GM12878 (cell line): ENCODE results near the gene MMP14.
"Not testable (repeated sequence)": the region's sequence is repeated elsewhere in the genome, so short reads cannot be mapped to it uniquely, and the experiment has no call there.

Source experiments
- EZH2 ChIP-seq: IDR thresholded peaks from 2 replicates; pipeline ENCODE4 v1.6.1; 2012; ENCODE audit warnings: low read depth, mild to moderate bottlenecking, control low read depth, inconsistent platforms, low read length, borderline replicate concordance; ENCODE audit not compliant: control insufficient read depth
- JUNB ChIP-seq: IDR thresholded peaks from 2 replicates; pipeline ENCODE4 v1.6.1; 2016; ENCODE audit warnings: antibody characterized with exemption, mild to moderate bottlenecking
- MXI1 ChIP-seq: fragments of 150-350 bp; IDR thresholded peaks from 2 replicates; pipeline ENCODE4 v1.6.1; 2011; ENCODE audit warnings: low read depth, mild to moderate bottlenecking, inconsistent platforms, low read length, improper control_type of control experiment
- RAD21 ChIP-seq: IDR thresholded peaks from 2 replicates; pipeline ENCODE4 v1.6.1; 2011; ENCODE audit warnings: mild to moderate bottlenecking, low read depth, low read length, moderate library complexity; ENCODE audit not compliant: insufficient read depth
- RFX5 ChIP-seq: IDR thresholded peaks from 2 replicates; pipeline ENCODE4 v1.6.1; 2011; ENCODE audit warnings: low read depth, low read length, improper control_type of control experiment
- TF ChIP-seq, protein P1 (sequence below), 3 experiments: IDR thresholded peaks in 2 of 3; conservative IDR thresholded peaks in 1 of 3; 2 replicates each; pipeline ENCODE4 v1.5.1; 2011; ENCODE audit warnings: low read depth in 3 of 3, low read length in 3 of 3, mild to moderate bottlenecking in 3 of 3, control low read depth in 2 of 3, moderate library complexity in 2 of 3, inconsistent platforms in 1 of 3, mixed read lengths in 1 of 3; ENCODE audit not compliant: control insufficient read depth in 2 of 3, insufficient read depth in 1 of 3; ENCODE audit errors: extremely low read depth in 1 of 3
- TF ChIP-seq, protein P2 (sequence below): IDR thresholded peaks from 2 replicates; pipeline ENCODE4 v1.6.1; 2011; ENCODE audit warnings: low read depth, low read length, improper control_type of control experiment, borderline replicate concordance
- TF ChIP-seq, protein P3 (sequence below): IDR thresholded peaks from 2 replicates; pipeline ENCODE4 v1.6.1; 2012; ENCODE audit warnings: low read depth, low read length, improper control_type of control experiment

- not testable (repeated sequence) for TF ChIP-seq EZH2, RFX5, RAD21, MXI1, JUNB
- TF ChIP-seq, protein P1, sequence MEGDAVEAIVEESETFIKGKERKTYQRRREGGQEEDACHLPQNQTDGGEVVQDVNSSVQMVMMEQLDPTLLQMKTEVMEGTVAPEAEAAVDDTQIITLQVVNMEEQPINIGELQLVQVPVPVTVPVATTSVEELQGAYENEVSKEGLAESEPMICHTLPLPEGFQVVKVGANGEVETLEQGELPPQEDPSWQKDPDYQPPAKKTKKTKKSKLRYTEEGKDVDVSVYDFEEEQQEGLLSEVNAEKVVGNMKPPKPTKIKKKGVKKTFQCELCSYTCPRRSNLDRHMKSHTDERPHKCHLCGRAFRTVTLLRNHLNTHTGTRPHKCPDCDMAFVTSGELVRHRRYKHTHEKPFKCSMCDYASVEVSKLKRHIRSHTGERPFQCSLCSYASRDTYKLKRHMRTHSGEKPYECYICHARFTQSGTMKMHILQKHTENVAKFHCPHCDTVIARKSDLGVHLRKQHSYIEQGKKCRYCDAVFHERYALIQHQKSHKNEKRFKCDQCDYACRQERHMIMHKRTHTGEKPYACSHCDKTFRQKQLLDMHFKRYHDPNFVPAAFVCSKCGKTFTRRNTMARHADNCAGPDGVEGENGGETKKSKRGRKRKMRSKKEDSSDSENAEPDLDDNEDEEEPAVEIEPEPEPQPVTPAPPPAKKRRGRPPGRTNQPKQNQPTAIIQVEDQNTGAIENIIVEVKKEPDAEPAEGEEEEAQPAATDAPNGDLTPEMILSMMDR (IDR thresholded peaks at IDR 0.05 in 2 of 3, conservative IDR thresholded peaks at IDR 0.05 in 1 of 3; ENCODE audit: control insufficient read depth in 2 of 3, extremely low read depth in 1 of 3, insufficient read depth in 1 of 3, low read depth in 3 of 3, low read length in 3 of 3), result not testable (repeated sequence)
- TF ChIP-seq, protein P2, sequence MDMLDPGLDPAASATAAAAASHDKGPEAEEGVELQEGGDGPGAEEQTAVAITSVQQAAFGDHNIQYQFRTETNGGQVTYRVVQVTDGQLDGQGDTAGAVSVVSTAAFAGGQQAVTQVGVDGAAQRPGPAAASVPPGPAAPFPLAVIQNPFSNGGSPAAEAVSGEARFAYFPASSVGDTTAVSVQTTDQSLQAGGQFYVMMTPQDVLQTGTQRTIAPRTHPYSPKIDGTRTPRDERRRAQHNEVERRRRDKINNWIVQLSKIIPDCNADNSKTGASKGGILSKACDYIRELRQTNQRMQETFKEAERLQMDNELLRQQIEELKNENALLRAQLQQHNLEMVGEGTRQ, result not testable (repeated sequence)
- TF ChIP-seq, protein P3, sequence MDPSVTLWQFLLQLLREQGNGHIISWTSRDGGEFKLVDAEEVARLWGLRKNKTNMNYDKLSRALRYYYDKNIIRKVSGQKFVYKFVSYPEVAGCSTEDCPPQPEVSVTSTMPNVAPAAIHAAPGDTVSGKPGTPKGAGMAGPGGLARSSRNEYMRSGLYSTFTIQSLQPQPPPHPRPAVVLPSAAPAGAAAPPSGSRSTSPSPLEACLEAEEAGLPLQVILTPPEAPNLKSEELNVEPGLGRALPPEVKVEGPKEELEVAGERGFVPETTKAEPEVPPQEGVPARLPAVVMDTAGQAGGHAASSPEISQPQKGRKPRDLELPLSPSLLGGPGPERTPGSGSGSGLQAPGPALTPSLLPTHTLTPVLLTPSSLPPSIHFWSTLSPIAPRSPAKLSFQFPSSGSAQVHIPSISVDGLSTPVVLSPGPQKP, result not testable (repeated sequence)
Observed at GRCh38 chr14:22805235-22805634, 31.1 kb upstream of the MMP14 start.
